Transverse colon (tissue), 4 donors: Measurements from ENCODE around the gene SCN4A.

ENCODE experiments used
- EP300 ChIP-seq: sonication (generic); formaldehyde crosslinking; IDR thresholded peaks from one replicate; pipeline ENCODE4 v1.6.1; 2017; ENCODE audit warnings: antibody characterized with exemption, low read depth
- POLR2A ChIP-seq: fragments of 450-650 bp; IDR thresholded peaks from one replicate; pipeline ENCODE4 v1.6.1; 2016; ENCODE audit warnings: antibody characterized with exemption, mild to moderate bottlenecking, moderate library complexity
- POLR2AphosphoS5 ChIP-seq, 3 donors: sonication (generic); formaldehyde crosslinking; IDR thresholded peaks; one replicate each; pipeline ENCODE4 v1.6.1; 2016; ENCODE audit warnings: antibody characterized with exemption in 3 of 3
- TF ChIP-seq, protein P1 (sequence below), 5 experiments: fragments of 200-600 bp in 3 of 5; fragments of 450-650 bp in 2 of 5; sonication (generic) in 3 of 5; IDR thresholded peaks; 1 replicate in 2 of 5; 2 replicates in 3 of 5; pipeline ENCODE4 v1.5.1; 2016 to 2017; ENCODE audit warnings: antibody characterized with exemption in 5 of 5, inconsistent platforms in 3 of 5, mild to moderate bottlenecking in 2 of 5, moderate library complexity in 1 of 5

DNA sequence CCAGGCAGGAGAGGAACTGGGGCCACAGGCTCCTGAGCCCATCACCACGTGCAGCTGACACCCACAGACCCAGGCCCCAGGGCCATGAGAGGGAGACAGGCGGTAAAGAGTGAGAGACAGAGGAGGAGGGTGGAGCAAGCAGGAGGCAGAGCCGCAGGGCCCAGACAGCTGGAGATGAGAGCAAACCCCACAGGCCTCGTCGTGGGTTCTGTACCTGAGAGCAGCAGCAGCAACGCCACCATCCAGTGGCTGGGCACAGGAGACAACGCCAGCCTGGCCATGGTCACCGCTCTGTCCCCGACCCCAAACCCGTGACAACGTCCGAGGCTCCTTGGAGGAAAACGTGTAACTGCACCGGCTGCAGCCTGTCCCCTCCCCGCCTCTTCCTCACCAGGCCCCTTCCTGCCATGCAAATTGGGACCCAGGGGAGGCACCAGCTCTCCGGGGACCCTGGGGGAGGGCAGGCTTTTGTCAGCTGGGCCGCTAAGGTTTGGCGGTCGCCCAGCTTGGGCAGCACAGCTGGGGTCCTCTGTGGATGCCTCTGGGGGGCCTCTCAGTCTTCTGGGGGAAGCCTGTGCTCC, 40.6 kb downstream of the SCN4A start, which contains the start of gene CD79B:
- TF ChIP-seq, protein P1, sequence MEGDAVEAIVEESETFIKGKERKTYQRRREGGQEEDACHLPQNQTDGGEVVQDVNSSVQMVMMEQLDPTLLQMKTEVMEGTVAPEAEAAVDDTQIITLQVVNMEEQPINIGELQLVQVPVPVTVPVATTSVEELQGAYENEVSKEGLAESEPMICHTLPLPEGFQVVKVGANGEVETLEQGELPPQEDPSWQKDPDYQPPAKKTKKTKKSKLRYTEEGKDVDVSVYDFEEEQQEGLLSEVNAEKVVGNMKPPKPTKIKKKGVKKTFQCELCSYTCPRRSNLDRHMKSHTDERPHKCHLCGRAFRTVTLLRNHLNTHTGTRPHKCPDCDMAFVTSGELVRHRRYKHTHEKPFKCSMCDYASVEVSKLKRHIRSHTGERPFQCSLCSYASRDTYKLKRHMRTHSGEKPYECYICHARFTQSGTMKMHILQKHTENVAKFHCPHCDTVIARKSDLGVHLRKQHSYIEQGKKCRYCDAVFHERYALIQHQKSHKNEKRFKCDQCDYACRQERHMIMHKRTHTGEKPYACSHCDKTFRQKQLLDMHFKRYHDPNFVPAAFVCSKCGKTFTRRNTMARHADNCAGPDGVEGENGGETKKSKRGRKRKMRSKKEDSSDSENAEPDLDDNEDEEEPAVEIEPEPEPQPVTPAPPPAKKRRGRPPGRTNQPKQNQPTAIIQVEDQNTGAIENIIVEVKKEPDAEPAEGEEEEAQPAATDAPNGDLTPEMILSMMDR (IDR thresholded peaks at IDR 0.05): no peak
- TF ChIP-seq EP300 (no peak), POLR2A (peak; percentile 16), POLR2AphosphoS5 (IDR thresholded peaks at IDR 0.05) (no peak)
